T-helper 2 cell treated with Interferon-gamma antibody and Interleukin-4, amounts not matched to agents 5 μg/mL and 100 μg/mL, for 36 hours (primary cell): ENCODE results near the gene CCDC90B.
A peak's percentile ranks its signal among the peaks of the same experiment; 100 is the strongest.

Experiments used
- DNase-seq: peaks from one replicate; pipeline ENCODE4 v3.0.0; 2021; ENCODE audit warnings: low spot score
- H3K27ac Mint-ChIP-seq: one replicate; pipeline ENCODE4 v1.8.0; 2021; ENCODE audit warnings: mild to moderate bottlenecking, mixed read lengths
- H3K27me3 Mint-ChIP-seq: one replicate; pipeline ENCODE4 v1.8.0; 2021; ENCODE audit warnings: low read depth, mixed read lengths
- H3K36me3 Mint-ChIP-seq: one replicate; pipeline ENCODE4 v1.8.0; 2021; ENCODE audit warnings: low read depth, mixed read lengths
- H3K4me1 Mint-ChIP-seq: one replicate; pipeline ENCODE4 v1.8.0; 2021; ENCODE audit warnings: low read depth, mixed read lengths
- H3K4me3 Mint-ChIP-seq: one replicate; pipeline ENCODE4 v1.8.0; 2022; ENCODE audit warnings: mild to moderate bottlenecking, moderate library complexity, mixed read lengths
- H3K9me3 Mint-ChIP-seq: one replicate; pipeline ENCODE4 v1.8.0; 2021; ENCODE audit warnings: mixed read lengths

CCDC90B gene

DNA sequence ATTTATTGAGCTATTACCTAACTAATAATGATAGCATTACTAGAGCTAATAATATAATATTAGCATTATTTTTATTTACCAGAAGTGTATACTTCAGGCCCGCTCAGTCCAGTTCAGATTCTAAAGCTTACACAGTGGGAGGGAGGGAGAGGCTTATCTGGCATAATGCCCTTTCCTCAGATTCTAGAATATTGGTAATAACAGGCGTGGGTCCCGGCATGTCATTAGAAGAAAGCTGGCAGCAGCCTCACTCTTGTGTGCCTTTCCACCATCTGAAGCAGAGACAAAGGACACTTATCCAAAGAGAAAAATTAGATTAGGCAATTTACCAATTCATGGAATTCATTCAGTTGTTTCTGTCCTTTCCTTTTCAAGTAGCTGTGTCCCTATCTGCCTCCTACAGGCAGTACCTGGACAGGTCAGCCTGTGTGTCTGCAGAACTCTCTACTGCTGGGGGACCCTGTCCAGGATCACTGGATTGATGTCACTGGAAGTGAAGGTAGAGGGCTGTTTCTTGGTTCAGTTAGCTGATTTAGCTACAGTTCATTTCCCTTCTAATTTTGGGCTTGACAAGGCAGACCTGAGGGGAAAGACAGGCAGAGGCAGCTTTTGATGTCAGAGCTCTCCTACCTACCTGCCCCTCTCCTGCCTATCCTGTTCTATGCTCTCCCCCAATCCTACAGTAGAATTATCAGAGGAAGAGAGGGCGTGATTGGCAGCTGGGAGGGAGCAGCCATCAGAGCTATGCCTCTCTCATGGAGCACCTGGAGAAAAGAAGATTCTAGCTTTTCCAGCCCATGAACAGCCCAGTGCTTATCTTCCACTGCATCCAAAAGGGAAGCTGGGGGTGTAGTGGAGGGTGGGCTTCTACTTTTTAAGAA, 20.3 kb upstream of the CCDC90B start:
- Mint-ChIP-seq H3K9me3 (no peaks in the 10 kb centered on the region), H3K27ac (no peak overlapping the region), H3K36me3 (no peaks in the 10 kb centered on the region), H3K4me3 (no peak overlapping the region), H3K27me3 (peaks cover 6% of the 10 kb centered on the region), H3K4me1 (no peaks in the 10 kb centered on the region)
- DNase-seq, result no peak

DNA sequence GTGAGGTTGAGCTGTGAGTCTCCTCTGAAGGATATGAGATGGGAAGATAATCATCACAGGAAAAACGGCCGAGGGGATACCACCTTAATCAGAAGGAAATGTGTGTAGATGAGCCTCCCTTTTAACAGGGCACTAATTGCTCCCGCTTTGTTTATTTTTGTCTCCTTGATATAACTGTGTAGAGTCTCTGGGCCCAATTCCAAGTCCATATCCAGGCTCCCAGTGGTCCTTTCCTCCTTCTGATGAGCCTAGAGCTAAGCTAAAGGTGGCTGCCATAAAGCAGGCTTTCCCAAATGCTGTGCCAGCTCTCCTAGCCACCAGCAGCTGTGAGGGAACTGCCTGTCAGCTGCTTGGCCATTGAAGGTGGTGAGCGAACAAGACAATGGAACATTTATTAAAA, 17.1 kb upstream of the CCDC90B start:
- Mint-ChIP-seq H3K4me1 (no peaks in the 10 kb centered on the region), H3K36me3 (no peaks in the 10 kb centered on the region), H3K27ac (no peak overlapping the region), H3K9me3 (no peaks in the 10 kb centered on the region), H3K4me3 (no peak overlapping the region), H3K27me3 (peaks cover 6% of the 10 kb centered on the region)
- no peak for DNase-seq

DNA sequence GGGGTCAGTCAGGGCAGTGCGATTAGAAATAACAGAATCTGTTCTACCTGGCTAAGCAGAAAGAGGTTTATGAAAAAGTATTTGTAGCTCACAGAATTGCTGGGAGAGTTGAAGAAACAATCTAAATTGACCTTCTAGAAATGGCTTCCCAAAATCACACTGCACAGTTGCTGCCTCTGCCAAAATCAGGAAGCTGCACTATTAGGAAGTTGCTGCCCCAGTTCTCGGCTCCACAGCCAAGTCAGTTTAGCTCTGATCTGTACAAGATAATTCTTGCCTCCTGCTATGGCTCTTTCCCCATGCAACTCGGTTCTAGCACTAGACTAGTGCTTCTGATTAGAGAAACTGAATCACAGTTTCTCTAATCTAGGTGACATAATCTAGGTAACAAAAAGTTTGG, 16.0 kb upstream of the CCDC90B start:
- peaks cover 4% of the 10 kb centered on the region for H3K27me3 Mint-ChIP-seq
- H3K4me1 Mint-ChIP-seq, result no peaks in the 10 kb centered on the region
- DNase-seq, result no peak
- H3K9me3 Mint-ChIP-seq, result no peaks in the 10 kb centered on the region
- H3K36me3 Mint-ChIP-seq, result no peaks in the 10 kb centered on the region
- no peak overlapping the region for H3K27ac Mint-ChIP-seq
- no peak overlapping the region for H3K4me3 Mint-ChIP-seq

DNA sequence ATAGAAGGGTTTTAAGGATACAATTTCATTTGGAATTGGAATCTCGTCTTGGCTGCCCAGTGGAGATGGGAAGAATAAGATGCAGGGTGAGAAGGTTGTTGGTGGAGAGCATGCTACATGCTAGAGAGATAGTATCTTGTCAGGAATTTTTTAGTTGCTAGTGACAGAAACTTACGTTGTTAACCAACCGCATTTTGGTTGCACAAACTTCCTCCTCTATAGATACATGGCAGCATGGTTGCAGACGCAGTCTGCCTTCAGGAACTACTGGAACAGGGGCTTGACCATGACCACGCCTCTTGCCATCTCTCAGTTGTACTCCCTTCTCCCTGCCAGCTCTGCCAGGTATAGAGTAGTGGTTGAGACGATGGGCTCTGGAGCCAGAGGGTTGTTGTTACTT, 13.5 kb upstream of the CCDC90B start:
- no peaks in the 10 kb centered on the region for H3K36me3 Mint-ChIP-seq
- peaks cover 5% of the 10 kb centered on the region for H3K27me3 Mint-ChIP-seq
- H3K27ac Mint-ChIP-seq, result no peak overlapping the region
- no peak for DNase-seq
- H3K4me3 Mint-ChIP-seq, result no peak overlapping the region
- H3K4me1 Mint-ChIP-seq, result no peaks in the 10 kb centered on the region
- H3K9me3 Mint-ChIP-seq, result no peaks in the 10 kb centered on the region

DNA sequence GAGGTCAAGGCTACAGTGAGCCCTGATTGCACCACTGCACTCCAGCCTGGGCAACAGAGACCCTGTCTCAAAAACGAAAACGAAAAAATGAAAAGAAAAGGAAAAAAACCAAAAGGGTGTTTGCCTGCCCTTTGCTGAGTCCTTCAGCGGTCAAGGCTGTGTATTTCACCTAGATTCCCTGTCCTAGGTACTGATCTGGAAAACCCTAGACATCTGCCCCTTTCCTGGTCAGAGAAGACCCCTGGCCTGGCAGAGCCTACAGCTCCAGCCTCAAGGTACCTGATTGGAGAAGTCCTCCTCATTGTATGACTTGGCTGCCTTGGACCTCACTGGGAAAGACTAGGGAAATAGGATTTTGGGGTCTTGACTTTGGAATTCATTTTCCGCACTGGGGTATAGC, 8.0 kb upstream of the CCDC90B start:
- no peak overlapping the region for H3K27ac Mint-ChIP-seq
- peaks cover 3% of the 10 kb centered on the region for H3K4me1 Mint-ChIP-seq
- no peak overlapping the region for H3K4me3 Mint-ChIP-seq
- peaks cover 8% of the 10 kb centered on the region for H3K27me3 Mint-ChIP-seq
- no peak for DNase-seq
- no peaks in the 10 kb centered on the region for H3K36me3 Mint-ChIP-seq
- no peaks in the 10 kb centered on the region for H3K9me3 Mint-ChIP-seq

DNA sequence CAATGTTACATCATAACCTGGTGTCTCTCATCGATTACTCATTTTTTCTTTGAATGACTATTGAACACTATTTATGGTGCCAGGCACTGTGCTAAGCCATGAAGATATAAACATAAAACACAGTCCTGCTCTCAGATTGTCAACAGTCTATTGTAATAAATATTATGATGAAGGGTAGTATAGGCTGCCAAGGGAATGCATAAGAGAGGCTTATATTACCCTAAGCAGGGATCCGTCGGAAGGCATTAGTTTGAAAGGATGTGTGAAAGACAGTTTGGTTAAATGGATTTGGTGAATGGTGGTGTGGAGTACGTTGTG, 7.2 kb upstream of the CCDC90B start:
- Mint-ChIP-seq H3K4me1 (peaks cover 3% of the 10 kb centered on the region), H3K36me3 (no peaks in the 10 kb centered on the region), H3K9me3 (no peaks in the 10 kb centered on the region), H3K27ac (no peak overlapping the region), H3K4me3 (no peak overlapping the region), H3K27me3 (peaks cover 13% of the 10 kb centered on the region)
- no peak for DNase-seq

DNA sequence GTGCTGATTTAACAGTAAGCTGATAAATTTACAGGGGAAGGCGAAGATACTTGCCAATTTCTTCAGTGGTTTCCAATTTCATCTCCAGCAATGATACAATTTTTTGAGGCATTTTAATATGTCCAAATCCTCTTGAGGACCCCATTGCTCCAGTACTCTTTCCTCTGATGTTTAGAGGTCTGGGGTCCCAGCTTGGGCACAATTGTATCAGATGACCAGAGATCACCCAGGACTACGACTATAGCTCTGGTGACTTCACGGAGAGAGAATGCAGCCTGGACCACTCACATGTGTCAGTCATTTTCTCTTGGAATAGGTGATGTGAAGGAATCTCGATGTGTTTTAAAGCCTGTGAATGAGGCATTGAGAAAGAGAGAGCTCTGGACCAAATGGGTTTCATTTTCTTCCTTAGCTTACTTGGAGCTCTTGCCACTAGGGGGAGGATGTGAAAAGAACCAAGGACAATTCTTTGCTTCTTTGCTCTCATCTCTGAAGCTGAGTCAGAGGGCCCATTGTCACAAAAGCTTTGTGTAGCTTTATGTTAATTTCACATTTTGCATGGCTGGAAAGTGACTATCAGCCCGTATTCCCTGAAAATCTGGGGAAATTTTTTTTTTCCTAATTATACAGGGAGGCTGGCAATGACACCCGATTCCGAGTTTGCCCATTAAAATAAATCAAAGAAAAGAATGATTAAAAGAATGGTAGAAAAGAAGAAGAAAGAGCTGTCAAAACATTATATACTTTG, 6.7 kb upstream of the CCDC90B start:
- Mint-ChIP-seq H3K27me3 (peaks cover 17% of the 10 kb centered on the region), H3K27ac (no peak overlapping the region), H3K4me3 (peak overlapping the region; percentile 66), H3K4me1 (peaks cover 3% of the 10 kb centered on the region), H3K36me3 (no peaks in the 10 kb centered on the region), H3K9me3 (no peaks in the 10 kb centered on the region)
- peak; percentile 19 for DNase-seq

DNA sequence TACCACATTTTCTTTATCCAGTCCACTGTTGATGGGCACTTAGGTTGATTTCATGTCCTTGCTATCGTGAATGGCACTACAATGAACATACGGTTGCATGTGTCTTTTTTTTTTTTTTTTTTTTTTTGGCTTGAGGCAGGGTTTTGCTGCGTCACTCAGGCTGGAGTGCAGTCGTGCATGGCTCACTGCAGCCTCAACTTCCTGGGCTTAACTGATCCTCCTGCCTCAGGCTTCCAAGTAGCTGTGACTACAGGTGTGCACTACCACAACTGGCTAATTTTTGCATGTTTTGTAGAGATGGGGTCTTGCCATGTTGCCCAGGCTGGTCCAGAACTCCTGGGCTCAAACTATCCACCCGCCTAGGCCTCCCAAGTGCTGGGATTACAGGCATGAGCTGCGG, 1.5 kb upstream of the CCDC90B start:
- no peak for DNase-seq
- Mint-ChIP-seq H3K9me3 (peaks cover 4% of the 10 kb centered on the region), H3K4me1 (peaks cover 13% of the 10 kb centered on the region), H3K27me3 (peaks cover 9% of the 10 kb centered on the region), H3K4me3 (no peak overlapping the region), H3K36me3 (no peaks in the 10 kb centered on the region), H3K27ac (no peak overlapping the region)

DNA sequence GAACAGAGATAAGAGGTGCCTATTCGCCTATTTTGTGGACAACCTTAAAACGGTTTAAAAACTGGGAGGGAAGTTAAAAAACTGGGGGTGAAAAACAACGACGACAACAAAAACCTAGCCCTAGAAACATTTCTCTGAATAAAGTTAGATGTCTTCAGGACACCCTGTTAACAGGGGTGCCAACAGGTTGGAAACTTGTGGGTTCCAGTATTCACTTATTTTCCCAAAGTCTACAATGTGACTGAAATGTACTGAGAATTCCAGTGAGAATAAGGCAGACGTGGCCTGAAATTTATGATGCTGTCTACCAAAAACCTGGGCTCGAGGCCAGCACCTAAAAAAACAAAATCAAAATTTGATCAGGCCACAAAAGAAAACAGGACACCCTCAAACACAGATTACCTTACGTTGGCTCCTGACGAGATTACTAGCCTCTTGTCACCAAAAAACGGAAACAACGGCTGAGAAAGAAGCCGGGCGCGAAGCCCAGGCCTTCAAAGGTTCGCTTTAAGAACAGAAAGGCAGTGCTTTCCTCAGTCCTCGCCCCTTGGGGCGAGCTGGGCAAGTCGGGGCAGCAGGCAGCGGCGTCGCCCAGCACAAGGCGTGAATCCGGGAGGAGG, 906 bp downstream of the CCDC90B start:
- Mint-ChIP-seq H3K27ac (peak overlapping the region; percentile 98), H3K27me3 (peaks cover 9% of the 10 kb centered on the region), H3K4me3 (peak overlapping the region; percentile 97), H3K4me1 (peaks cover 15% of the 10 kb centered on the region), H3K9me3 (peaks cover 4% of the 10 kb centered on the region), H3K36me3 (peaks cover 3% of the 10 kb centered on the region)
- no peak for DNase-seq

DNA sequence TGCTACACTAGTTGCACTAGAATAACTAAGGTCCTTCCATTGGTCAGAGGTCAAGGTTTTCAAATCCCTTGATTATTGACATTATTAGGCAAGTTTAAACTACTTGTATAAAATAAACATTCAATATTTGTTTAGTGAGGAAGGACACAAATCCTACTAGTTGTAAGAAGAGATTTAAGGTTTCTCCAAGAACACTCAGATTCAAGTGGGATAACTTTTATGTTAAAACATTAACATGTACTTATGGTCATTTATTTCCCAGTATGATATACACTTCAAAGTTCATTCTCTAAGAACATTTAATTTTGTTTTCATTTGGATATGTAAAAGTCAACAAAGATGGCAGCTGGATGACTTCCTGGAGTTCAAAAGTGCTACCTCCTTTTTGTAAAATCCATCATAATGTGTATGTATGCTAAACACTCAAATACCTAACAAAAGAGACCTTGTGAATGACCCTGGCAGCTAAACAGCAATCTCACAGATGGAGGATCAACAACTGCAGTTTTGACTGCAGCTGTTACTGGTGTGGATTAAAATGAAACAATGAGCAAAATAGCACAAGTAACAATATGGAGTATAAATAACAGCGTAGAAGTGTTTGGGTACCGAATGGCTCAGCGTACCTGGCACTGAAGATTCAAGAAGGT, 1.5 kb downstream of the CCDC90B start:
- peaks cover 6% of the 10 kb centered on the region for H3K36me3 Mint-ChIP-seq
- H3K27me3 Mint-ChIP-seq, result peaks cover 9% of the 10 kb centered on the region
- peaks cover 4% of the 10 kb centered on the region for H3K9me3 Mint-ChIP-seq
- peaks cover 15% of the 10 kb centered on the region for H3K4me1 Mint-ChIP-seq
- H3K4me3 Mint-ChIP-seq, result peak overlapping the region; percentile 97
- H3K27ac Mint-ChIP-seq, result peak overlapping the region; percentile 98
- DNase-seq, result no peak

DNA sequence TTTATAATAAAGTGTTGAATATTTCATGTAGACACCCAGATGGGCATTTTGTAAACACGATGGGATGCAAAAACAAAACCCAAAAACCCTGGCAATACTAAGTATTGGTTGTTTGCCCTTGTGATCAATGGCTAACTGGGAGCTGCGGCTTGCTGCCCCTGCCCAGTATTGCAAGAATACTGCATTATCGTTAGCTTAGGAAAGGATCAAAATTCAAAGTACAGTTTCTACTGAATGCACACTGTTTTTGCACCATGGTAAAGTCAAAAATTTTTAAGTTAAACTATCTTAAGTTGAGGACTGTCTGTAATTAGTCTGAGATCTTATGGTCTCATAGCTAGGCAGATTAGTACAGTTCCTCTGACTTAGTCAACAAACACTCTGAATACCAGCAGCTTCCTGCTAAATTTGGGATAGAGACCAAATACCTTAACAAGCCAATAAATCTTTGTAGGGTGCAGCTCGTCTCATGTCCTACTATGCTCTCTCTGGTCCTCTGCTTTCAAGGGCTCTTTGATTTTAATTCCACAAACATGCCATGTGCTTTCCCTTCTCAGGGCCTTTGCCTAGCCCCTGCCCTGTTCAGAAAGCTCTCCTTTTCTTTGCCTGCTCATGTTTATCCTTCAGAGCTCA, 4.0 kb downstream of the CCDC90B start:
- Mint-ChIP-seq H3K36me3 (peaks cover 9% of the 10 kb centered on the region), H3K27me3 (no peaks in the 10 kb centered on the region), H3K4me1 (peaks cover 14% of the 10 kb centered on the region), H3K4me3 (no peak overlapping the region), H3K27ac (no peak overlapping the region), H3K9me3 (peaks cover 2% of the 10 kb centered on the region)
- DNase-seq, result no peak

DNA sequence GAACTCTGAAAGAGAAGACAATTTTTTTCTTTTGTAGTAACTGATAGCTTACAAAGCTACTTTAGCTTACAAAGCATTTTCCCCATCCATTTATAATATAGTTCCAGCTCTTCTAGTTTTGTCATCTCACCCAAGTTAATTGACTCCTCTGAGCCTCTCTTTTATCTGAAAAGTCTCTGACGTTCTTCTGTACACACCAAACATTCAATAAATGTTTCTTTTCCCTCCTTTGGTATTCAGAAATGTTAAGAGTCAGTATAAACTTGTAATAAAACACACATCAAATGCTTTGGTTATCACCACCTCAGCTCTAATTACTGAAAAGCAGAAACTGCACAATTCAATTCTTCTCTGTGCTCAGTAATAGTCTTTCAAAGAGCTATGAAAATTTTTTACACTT, 5.9 kb downstream of the CCDC90B start:
- Mint-ChIP-seq H3K36me3 (peaks cover 15% of the 10 kb centered on the region), H3K9me3 (no peaks in the 10 kb centered on the region), H3K4me3 (no peak overlapping the region), H3K4me1 (peaks cover 8% of the 10 kb centered on the region), H3K27ac (no peak overlapping the region), H3K27me3 (no peaks in the 10 kb centered on the region)
- no peak for DNase-seq

DNA sequence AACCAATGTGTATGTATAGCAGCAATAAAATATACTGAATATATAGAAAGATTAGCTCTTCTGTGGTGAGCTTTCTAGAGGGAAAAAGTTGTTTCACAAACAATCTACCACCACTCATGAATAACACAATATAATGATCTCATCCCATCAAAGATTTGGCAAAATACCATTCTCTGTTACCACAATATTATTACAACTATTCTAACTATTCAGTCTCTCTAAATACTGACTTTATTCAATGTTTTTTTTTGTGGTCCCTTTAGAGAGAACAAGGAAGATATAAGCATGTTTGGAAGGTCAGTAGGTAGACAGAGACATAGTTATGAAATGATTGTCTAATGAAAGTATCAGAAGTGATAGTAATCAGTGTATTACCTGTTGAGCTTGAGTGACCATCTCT, 7.8 kb downstream of the CCDC90B start:
- Mint-ChIP-seq H3K36me3 (peaks cover 20% of the 10 kb centered on the region), H3K4me3 (no peak overlapping the region), H3K4me1 (peaks cover 3% of the 10 kb centered on the region), H3K27ac (no peak overlapping the region), H3K9me3 (no peaks in the 10 kb centered on the region), H3K27me3 (no peaks in the 10 kb centered on the region)
- no peak for DNase-seq
